GM21528 (cell line): ENCODE data around the gene TMEM35B.

Source experiments
- ATAC-seq: cut with Tn5 transposase; IDR thresholded peaks from one replicate; pipeline ENCODE4 v1.9.1; 2021; ENCODE audit warnings: mild to moderate bottlenecking, moderate library complexity; ENCODE audit not compliant: unreplicated experiment, low FRiP score

The TMEM35B gene

DNA sequence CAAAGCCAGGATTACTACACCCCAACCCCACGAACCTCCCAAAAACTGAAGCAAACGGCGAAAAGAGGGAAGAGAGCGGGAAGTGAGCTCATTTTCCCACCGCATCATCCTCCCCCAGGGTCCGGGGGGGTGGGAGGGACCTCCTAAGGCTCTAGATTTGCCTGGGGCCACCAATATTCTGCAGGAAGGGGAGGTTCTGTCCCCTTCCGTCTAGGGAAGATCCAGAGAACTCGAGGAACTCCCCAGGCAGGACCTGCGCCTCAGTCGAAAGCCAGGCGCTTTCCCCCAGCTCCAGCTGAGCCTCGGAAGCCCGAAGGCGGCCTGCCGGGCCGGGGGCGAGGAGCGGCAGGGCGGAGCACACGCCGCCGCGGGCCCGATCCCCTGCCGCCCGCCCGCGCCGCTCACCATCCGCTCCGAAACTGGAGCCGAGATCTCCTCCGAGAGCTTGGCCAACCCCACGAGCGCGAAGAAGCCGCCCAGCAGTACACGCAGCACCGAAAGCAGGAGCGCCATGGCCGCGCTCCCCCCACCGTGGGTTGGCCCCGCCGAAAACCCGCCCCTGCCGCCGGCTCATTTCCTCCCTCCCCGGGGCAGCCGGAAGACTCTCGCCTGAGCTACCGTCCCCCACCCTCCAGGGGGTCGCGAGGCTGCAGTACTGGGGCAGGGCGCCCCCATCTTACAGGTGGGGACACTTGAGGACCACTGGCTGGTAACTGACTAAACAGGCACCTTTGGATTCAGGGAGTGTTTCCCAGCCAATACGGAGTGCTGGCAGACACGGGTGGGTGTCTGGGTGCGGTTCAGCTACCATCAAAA lies at the start of gene TMEM35B:
TSS of gene TMEM35B (minus strand) at position 555 of the 816 bp plus-strand sequence. CDS start at position 513, 42 bp downstream.
- peak; percentile 75 for ATAC-seq

- ATAC-seq: no peak
These were observed 48.2 kb upstream of the TMEM35B start for GRCh38 chr1:35033346-35033745.

- ATAC-seq: no peak
These were observed 47.2 kb upstream of the TMEM35B start for GRCh38 chr1:35032384-35032739.

- peak; percentile 17 for ATAC-seq
These were observed 45.8 kb upstream of the TMEM35B start for GRCh38 chr1:35030756-35031446.

GRCh38 chr1:35030338-35030737 lies 45.2 kb upstream of the TMEM35B start:
- no peak for ATAC-seq

DNA sequence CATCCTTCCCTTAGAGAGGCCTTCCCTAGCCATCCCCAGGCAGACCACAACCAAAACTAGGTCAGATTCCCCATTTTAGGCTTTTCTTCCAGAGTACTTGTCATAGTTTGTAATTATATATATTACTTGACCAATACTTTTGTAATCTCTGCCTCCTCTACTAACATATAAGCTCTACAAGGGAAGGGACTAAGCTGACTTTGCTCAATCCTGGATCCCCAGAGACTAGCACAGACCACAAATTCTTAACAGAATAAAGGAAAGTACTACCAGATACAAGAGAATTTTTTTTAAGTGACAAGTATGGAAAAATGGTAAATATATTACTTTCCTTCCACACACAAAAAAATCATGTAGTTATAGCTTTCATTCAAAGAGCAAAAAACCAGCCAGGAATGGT lies 44.6 kb upstream of the TMEM35B start:
- no peak for ATAC-seq

DNA sequence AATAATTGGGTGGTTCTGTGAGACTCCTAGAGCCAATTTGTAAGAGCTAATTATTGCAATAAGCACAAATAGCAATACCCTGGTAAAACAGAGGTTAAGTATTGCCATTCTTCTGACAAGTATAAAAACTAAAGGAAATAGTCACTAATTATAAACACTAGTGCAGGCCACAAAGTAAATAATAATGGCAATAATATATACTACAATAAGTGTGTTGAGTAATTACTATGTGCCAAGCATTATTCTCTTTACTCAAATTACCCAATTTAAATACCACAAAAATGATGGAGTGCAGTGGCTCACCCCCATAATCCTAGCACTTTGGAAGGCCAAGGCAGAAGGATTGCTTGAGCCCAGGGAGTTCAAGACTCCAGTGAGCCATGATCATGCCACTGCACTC lies 31.3 kb upstream of the TMEM35B start:
- ATAC-seq: no peak

- ATAC-seq: no peak
These were observed 29.3 kb upstream of the TMEM35B start for GRCh38 chr1:35014486-35014885.

DNA sequence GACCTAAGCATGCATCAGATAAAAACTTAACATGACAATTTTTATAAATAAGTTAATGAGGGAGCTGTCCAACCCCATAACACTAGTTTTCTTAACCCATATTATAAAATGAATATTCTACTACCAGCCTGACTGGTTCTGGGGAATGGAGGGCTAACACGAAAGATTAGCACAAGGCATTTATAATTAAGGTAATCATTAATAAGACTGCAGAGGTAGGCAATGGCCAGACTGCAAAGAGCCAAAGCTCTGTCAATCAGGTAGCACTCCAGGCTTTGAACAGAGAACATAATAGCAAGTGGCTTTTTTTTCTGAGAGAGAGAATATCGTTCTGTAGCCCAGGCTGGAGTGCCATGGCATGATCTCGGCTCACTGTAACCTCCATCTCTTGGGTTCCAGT lies 20.6 kb upstream of the TMEM35B start:
- no peak for ATAC-seq

DNA sequence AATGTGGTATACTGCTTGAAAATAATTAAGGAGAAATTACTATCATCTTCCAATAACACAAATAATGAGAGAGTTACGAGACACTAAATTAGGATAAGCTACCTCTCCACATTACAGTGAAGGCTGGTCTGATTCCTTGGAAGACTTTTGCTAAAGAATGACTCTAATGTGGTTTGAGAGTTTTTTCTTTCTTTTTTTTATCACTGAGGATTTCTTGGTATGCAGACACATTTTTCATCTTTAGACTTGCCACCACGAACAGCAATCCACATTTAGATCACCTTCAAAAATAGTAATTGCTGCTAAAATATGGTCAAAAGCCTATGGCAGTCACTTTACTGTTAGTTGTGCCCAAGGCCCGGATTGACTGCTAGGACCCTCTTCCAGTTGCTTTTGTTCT lies 16.6 kb upstream of the TMEM35B start:
- no peak for ATAC-seq

- ATAC-seq: no peak
These were observed 9.7 kb upstream of the TMEM35B start for GRCh38 chr1:34994878-34995277.

GRCh38 chr1:34988581-34988980 lies 3.4 kb upstream of the TMEM35B start:
- ATAC-seq: no peak

GRCh38 chr1:34988147-34988546 lies 3.0 kb upstream of the TMEM35B start:
- no peak for ATAC-seq

DNA sequence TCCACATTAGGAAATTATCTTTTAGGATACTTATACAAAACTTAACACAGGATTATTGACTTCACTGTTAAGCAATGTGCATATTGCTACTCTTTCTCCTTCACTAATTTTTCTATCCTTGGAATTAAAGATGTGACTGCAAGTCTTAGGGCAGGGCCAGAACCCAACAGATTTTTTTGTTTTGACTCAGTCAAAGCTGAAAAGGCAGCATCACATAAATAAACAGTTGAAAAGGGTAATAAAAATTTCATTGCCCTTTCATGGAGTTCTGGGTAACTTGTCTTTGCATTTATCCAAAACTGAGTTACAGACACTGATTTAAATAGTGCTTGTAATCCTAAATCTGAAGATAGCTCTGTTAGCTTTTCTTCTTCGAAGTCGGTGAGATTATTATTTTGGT lies 1.9 kb upstream of the TMEM35B start:
- ATAC-seq: no peak

GRCh38 chr1:34985609-34985904 lies 410 bp upstream of the TMEM35B start:
- peak; percentile 10 for ATAC-seq

DNA sequence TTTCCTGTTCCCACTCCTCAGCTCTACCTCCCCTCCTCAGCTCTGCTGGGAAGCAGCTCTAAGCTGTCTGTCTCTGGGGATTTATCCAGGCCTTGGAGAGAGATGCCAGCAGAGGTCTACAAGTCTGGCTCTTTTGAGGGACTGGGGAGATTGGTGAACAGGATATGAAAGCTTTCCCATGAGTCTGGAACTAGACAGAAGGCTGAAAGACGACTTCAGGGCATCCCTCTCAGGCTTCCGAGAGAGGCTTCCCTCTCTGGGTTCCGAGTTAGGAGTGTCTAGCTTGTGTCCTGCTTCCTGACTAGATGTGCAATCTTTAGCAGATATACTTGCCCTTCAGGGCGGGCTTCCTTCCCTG lies 733 bp downstream of the TMEM35B start:
- peak; percentile 10 for ATAC-seq

GRCh38 chr1:34983700-34984355 lies 1.3 kb downstream of the TMEM35B start:
- ATAC-seq: no peak

DNA sequence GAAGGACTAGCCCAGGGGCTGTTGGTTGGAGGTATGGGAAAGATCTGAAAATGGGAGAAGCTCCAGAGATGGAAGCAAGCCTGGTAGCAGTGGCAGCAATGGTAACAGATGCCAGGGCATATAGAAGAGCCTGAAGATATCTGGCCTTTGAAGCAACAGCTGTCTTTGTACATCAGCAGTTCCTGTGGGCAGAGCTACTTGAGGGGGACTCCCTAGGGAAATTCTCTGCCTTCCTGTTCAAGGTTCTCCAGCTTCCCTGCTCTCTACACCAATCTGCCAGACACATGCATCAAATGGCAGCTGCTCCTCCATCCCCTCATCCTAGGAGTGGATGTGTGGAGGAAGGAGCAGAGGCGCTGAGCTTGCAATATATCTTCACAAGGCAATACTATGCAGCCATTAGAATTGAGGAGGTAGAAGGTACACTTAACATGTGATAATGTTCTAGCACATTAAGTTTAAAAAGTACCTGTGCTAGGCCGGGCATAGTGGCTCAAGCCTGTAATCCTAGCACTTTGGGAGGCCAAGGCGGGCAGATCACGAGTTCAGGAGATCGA lies 2.2 kb downstream of the TMEM35B start:
- ATAC-seq: no peak

- ATAC-seq: no peak
These were observed 4.4 kb downstream of the TMEM35B start for GRCh38 chr1:34980715-34981114.

- no peak for ATAC-seq
These were observed 6.2 kb downstream of the TMEM35B start for GRCh38 chr1:34978921-34979320.

GRCh38 chr1:34977858-34978257 lies 7.3 kb downstream of the TMEM35B start:
- ATAC-seq: no peak

GRCh38 chr1:34977210-34977471 lies 8.0 kb downstream of the TMEM35B start:
- no peak for ATAC-seq
